Mucosa of gallbladder (tissue), 1 donor: ENCODE data around the gene DOHH. TPM values are rescaled to one million over a fixed set of nuclear protein-coding genes. Genes with fewer than 3 reads are reported as not detected.

ENCODE experiments used
- DNase-seq: peaks from one replicate; pipeline ENCODE4 v3.0.0-alpha.2; 2020; ENCODE audit warnings: low spot score
- total RNA-seq: library from RNA; stranded (reverse); gene quantifications from one replicate; pipeline ENCODE4 v1.2.1, GENCODE V29; 2021
- donor health status: DM: no; HTN: no; CAD: no.

The DOHH gene
- total RNA-seq, 1 donor from 2014 or later, result 11.6 TPM

GRCh38 chr19:3478409-3479176, 21.9 kb downstream of the DOHH start:
- DNase-seq, result no peak

DNA sequence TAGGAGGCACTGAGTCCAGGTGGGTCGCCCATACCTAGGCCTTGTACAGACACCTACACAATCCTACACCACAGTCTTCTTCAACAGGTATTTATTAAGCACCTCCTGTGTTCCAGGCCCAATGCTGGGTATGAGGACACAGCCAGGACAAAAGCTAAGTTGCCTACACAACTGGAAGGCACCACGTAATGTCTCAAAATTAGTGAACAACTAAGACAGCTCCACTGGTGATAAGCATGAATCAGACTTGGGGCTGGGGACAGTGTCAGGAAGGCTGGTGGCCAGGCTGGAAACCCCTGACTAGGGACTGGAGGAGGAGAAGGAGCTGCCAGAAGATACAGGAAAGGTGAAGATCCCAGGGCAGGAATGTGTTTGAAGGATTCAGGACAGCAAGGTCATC, 22.5 kb downstream of the DOHH start:
- no peak for DNase-seq

- DNase-seq, result no peak
Measured at GRCh38 chr19:3477506-3477905, 23.0 kb downstream of the DOHH start.

DNA sequence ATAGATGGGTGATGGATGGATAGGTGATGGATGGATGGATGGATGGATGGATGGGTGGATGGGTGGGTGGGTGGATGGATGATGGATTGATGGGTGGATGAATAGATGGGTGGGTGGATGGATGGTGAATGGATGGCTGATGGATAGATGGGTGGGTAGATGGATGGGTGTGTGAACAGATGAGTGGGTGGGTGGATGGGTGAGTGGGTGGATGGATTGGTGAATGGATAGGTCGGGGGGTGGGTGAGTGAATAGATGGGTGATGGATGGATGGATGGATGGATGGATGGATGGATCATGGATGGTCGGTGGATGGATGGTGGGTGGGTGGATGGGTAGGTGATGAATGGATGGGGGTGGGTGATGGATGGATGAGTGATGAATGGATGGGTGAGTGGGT, 23.6 kb downstream of the DOHH start:
- DNase-seq, result no peak

GRCh38 chr19:3475449-3475848, 25.0 kb downstream of the DOHH start:
- DNase-seq, result no peak

- DNase-seq, result no peak
Measured at GRCh38 chr19:3474614-3475013, 25.9 kb downstream of the DOHH start.

DNA sequence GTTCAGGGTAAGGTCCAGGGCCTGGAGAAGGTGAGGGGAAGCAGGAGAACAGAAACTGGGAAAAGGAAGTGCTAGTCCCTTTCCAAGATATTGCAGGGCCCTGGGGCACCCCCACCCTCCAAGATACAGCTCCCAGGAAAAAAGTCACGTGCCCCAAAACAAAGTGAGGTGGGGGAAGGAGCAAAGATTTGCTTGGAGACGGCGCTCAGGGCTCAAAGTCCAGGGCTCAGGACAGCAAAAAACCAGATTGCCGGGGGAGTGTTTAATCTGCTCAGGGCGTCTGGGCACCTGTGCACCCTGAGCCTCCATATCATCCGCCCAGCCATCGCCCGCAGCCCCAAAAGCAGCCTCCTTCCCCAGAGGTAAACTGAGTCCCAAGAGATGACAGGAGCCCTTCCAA, 26.5 kb downstream of the DOHH start:
- DNase-seq, result peak; percentile 82

- no peak for DNase-seq
Measured at GRCh38 chr19:3471954-3472655, 28.4 kb downstream of the DOHH start.

GRCh38 chr19:3470500-3471128, 29.9 kb downstream of the DOHH start:
- no peak for DNase-seq

DNA sequence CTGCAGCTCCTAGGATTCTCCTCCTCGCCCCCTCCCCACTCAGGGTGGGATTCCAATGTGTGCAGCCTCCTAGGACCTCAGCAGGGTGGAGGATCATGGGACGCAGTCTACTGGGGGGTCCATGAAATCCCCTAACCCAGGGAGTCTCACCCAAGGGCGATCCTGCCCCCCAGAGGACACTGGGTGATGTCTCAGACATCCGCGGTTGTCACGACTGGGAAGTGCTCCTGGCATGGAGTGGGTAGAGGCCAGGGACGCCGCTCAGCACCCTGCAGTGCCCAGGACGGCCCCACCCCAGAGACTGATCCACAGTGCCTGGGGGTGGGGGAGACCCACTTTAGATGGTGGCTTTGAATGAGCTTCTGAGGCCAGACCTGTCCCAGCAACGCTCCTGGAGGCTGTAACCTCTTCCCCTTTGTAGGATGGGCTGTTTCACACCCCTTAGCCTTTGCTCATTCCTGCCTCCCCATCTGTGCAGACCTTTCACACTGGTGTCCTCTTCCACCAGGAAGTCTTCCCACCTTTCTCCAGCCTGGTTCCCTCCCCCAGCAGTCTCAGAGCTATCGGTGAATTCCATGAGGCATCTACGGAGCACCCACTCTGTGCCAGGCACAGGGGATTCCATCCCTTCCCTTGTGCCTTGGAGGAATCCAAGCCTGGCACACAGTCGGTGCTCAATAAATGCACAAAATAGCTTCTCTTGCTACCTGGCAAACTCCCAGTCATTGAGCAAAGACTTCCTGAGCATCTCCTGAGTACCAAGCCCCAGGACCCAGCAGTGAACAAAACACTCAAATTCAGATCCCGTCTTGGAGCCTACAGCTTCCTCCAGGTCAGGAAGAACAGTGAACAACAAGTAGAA, 30.6 kb downstream of the DOHH start:
- DNase-seq, result no peak

DNA sequence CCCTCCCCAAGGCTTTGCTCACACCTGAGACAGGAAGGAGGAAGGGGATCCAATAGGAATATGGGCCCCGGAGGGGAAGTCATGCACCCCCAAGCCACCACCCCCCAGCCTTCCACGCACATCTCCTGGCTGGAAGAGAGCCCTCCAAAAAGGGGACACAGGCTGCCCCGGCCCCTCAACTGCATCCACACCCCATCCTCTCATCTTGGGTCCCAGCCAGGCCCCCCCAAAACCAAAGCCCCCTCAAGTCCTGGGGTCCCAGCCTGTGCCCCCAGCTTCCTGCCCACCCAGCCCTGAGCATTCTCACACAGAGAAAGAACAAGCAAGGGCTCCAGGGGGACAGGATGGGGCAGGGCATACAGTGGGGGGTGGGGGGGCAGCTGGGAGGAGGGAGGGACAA, 32.3 kb downstream of the DOHH start:
- no peak for DNase-seq

DNA sequence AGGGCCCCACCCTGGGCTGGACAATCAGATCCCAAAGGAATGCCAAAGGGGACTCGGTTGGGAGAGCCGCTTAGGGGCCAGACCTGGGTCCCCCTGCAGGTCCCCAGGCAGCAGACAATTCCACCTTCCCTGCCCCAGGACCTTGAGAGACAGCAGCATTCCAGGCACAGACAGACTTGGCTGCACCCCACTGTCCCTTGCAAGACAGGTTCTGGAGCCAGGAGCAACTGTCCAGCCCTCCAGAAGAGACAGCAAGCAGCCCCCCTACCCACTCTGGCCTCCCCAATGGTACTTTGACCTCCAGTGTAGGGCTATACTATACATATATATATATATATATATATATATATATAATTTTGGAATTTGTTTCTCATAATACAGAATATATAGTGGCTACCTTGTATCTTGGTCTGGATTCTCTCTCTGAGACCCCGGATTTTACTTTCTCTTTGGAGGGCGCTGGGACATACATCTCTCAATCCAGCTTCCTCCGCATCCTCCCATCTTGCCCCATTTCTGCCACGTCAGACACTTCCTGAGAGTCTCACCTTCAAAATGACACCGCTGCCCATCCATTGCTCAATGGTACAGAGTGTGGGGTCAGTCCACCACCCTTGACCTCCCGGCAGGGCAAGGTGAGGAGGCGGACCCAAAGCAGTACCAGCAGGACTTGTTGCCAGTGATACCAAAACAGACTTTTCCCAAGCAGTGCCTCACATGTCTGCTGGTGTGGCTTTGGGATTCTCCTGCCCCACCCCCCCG, 32.9 kb downstream of the DOHH start:
- no peak for DNase-seq

DNA sequence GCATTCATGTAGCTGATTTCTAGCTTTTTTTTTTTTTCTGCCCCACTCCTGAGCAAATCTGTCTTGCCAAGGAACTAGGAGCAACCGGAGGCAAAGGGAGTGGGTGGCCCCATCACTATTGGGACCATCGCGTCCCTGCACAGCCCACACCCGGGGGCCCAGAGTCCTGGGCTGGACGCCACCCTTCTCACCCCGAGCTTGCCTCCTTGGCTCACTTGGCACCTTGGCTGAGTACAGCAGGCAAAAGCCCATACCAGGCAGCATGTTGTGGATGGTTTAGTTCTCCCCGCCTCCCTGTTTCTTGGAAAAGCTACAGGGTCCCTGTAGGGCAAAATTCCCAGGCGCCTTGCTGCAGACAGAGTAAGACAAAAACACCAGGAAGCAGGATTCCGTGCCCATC, 33.8 kb downstream of the DOHH start:
- DNase-seq, result peak; percentile 39

DNA sequence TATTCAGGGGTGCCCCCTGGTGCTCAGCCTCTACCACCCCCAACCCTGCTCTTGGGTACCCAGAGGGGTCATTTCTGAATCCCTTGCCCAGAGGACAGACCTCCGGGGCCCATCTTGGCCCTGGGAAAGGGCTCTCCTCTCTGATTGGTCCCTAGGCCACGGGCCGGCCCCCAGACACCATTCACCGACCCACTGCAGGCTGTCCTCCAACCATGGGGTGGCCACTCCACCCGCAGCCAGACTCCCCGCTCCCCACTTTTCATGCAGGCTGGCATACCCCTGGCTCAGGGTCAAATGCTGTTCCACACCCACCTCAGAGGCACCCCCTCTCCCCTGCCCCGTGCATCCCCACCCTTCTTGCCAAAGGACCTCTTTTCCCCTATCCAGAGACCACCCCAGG, 34.9 kb downstream of the DOHH start:
- DNase-seq, result no peak

DNA sequence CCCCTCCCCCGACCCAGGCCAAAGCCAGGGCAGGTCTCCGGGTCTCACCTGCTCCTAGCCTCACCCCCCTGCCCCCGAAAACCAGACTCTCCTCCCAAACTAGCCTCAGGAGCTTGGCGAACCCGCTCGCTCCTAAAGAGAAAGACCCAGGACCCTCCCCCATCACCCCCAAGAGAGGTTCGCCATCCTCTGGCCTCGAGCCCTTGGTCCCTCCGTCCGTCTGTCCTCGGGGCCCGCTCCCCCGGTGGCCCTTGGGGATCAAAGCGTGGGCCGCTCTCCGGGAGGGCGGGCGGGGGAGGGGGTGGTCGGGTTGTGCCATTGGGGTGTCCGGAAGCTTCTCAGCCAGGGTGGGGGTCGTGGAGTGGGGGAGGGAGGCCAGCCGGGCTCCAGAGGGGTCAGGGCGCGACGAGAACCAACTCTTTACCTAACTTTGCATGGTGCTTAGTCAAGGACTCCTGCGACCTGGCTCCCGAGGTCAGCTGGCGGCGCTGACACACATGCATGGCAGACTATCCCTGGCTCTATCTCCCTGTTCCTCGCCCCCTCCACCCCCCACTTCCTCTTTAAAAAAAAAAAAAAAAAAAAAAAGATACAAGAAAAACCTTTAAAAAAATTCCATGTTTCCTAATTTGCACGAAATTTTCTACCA, 35.8 kb downstream of the DOHH start:
- no peak for DNase-seq

DNA sequence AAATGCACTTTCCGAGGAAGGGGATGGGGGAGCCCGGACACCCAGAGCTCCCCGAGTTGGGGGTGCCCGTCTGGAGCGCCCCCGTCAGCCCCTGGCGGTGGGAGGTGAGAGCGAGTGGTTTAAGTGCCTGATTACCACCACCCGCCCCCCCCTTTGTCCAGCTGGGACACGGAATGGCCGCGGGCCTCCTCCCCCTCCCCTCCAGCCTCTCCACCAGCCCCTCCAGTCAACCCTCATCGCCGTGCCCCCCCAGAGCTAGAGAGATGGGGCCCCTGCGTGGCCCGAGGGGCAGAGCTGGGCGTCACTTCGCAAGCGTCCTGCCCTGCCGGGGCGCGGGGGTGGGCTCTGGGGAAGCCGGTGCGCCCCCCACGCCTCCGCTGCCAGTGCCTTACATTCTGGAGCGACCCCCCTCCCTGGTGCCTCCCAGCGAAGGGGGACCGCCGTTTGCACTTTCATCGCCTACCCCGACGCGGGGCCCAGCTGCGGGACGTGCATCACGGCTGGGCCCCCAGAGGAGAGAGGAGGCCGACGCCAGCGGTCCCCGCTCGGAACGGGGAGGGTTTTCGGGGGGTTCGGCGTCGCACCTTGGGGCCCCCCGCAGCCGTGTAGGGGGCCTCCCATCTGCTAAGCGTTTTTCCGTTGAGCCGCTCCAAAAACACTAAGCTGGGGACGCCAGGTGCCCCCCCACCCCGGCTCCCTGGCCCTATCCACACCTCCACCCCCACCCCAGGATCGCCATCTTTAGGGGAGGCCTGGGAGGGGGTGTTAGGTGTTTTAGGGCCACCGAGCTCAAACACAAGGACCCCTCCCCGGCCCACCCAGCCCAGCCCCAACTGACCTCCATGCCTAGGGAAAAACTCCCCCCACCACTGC, 36.5 kb downstream of the DOHH start:
- DNase-seq, result no peak

- no peak for DNase-seq
Measured at GRCh38 chr19:3462991-3463713, 37.3 kb downstream of the DOHH start.

GRCh38 chr19:3459965-3460582, 40.4 kb downstream of the DOHH start:
- DNase-seq, result no peak
